ENCODE data around the gene MPDU1. TPM values are rescaled to one million over a fixed set of nuclear protein-coding genes. Genes with fewer than 3 reads are reported as not detected.

MPDU1 gene
- total RNA-seq, 1 donor, result 127 TPM

GRCh38 chr17:7549401-7550055 lies 34.1 kb upstream of the MPDU1 start:
- DNase-seq (ENCODE audit: low read depth), result no peak
- peak overlapping the region; percentile 71 for H3K4me3 ChIP-seq (ENCODE audit: low read depth, low read length)
- TF ChIP-seq CTCF (IDR thresholded peaks at IDR 0.05; ENCODE audit: insufficient read depth, low read length), result no peak

- no peak for DNase-seq (ENCODE audit: low read depth)
- no peak for TF ChIP-seq CTCF (IDR thresholded peaks at IDR 0.05; ENCODE audit: insufficient read depth, low read length)
- no peak overlapping the region for H3K4me3 ChIP-seq (ENCODE audit: low read depth, low read length)
Measured at GRCh38 chr17:7550344-7550743, 33.3 kb upstream of the MPDU1 start.

- TF ChIP-seq CTCF (IDR thresholded peaks at IDR 0.05; ENCODE audit: insufficient read depth, low read length), result no peak
- DNase-seq (ENCODE audit: low read depth), result no peak
- H3K4me3 ChIP-seq (ENCODE audit: low read depth, low read length), result no peak overlapping the region
Measured at GRCh38 chr17:7551396-7551795, 32.3 kb upstream of the MPDU1 start.

- no peak overlapping the region for H3K4me3 ChIP-seq (ENCODE audit: low read depth, low read length)
- DNase-seq (ENCODE audit: low read depth), result no peak
- no peak for TF ChIP-seq CTCF (IDR thresholded peaks at IDR 0.05; ENCODE audit: insufficient read depth, low read length)
Measured at GRCh38 chr17:7552621-7553051, 31.0 kb upstream of the MPDU1 start.

- no peak overlapping the region for H3K4me3 ChIP-seq (ENCODE audit: low read depth, low read length)
- DNase-seq (ENCODE audit: low read depth), result no peak
- TF ChIP-seq CTCF (IDR thresholded peaks at IDR 0.05; ENCODE audit: insufficient read depth, low read length), result no peak
Measured at GRCh38 chr17:7553356-7553755, 30.3 kb upstream of the MPDU1 start.

GRCh38 chr17:7555320-7555948 lies 28.2 kb upstream of the MPDU1 start:
- TF ChIP-seq CTCF (IDR thresholded peaks at IDR 0.05; ENCODE audit: insufficient read depth, low read length), result no peak
- no peak for DNase-seq (ENCODE audit: low read depth)
- no peak overlapping the region for H3K4me3 ChIP-seq (ENCODE audit: low read depth, low read length)
